Measurements from ENCODE around the gene HS2ST1. TPM values are rescaled to one million over a fixed set of nuclear protein-coding genes. Genes with fewer than 3 reads are reported as not detected.

The HS2ST1 gene
- total RNA-seq, 1 donor from 2014 or later: 15.6 TPM

- ATAC-seq (peak; percentile 14), DNase-seq (ENCODE audit: low spot score) (no peak)
Observed at GRCh38 chr1:87132284-87132870, 217.9 kb downstream of the HS2ST1 start.

- ATAC-seq (no peak), DNase-seq (ENCODE audit: low spot score) (no peak)
Observed at GRCh38 chr1:87134061-87134460, 219.6 kb downstream of the HS2ST1 start.

- ATAC-seq (no peak), DNase-seq (ENCODE audit: low spot score) (no peak)
Observed at GRCh38 chr1:87134625-87135328, 220.3 kb downstream of the HS2ST1 start.

- ATAC-seq (no peak), DNase-seq (ENCODE audit: low spot score) (no peak)
Observed at GRCh38 chr1:87135329-87135712, 220.9 kb downstream of the HS2ST1 start.

- DNase-seq (ENCODE audit: low spot score) (no peak), ATAC-seq (no peak)
Observed at GRCh38 chr1:87136607-87137341, 222.3 kb downstream of the HS2ST1 start.

GRCh38 chr1:87137342-87137739 is 222.9 kb downstream of the HS2ST1 start:
- DNase-seq (ENCODE audit: low spot score): no peak
- ATAC-seq: no peak

- no peak for DNase-seq (ENCODE audit: low spot score)
- no peak for ATAC-seq
Observed at GRCh38 chr1:87140831-87141540, 226.6 kb downstream of the HS2ST1 start.

- no peak for DNase-seq (ENCODE audit: low spot score)
- no peak for ATAC-seq
Observed at GRCh38 chr1:87141556-87141955, 227.1 kb downstream of the HS2ST1 start.

GRCh38 chr1:87143413-87144135 is 229.1 kb downstream of the HS2ST1 start:
- DNase-seq (ENCODE audit: low spot score): no peak
- ATAC-seq: no peak

GRCh38 chr1:87144316-87144895 is 230.0 kb downstream of the HS2ST1 start:
- DNase-seq (ENCODE audit: low spot score): no peak
- ATAC-seq: no peak

GRCh38 chr1:87144981-87145380 is 230.5 kb downstream of the HS2ST1 start:
- no peak for ATAC-seq
- DNase-seq (ENCODE audit: low spot score): no peak

- ATAC-seq (no peak), DNase-seq (ENCODE audit: low spot score) (no peak)
Observed at GRCh38 chr1:87146538-87146937, 232.1 kb downstream of the HS2ST1 start.

- no peak for DNase-seq (ENCODE audit: low spot score)
- ATAC-seq: no peak
Observed at GRCh38 chr1:87146986-87147385, 232.6 kb downstream of the HS2ST1 start.

GRCh38 chr1:87147851-87148250 is 233.4 kb downstream of the HS2ST1 start:
- no peak for DNase-seq (ENCODE audit: low spot score)
- no peak for ATAC-seq

GRCh38 chr1:87148661-87149060 is 234.2 kb downstream of the HS2ST1 start:
- ATAC-seq: no peak
- DNase-seq (ENCODE audit: low spot score): no peak

- ATAC-seq: no peak
- DNase-seq (ENCODE audit: low spot score): no peak
Observed at GRCh38 chr1:87149241-87150041, 235.0 kb downstream of the HS2ST1 start.

- ATAC-seq (no peak), DNase-seq (ENCODE audit: low spot score) (no peak)
Observed at GRCh38 chr1:87150143-87150542, 235.7 kb downstream of the HS2ST1 start.

GRCh38 chr1:87151500-87152421 is 237.3 kb downstream of the HS2ST1 start:
- DNase-seq (ENCODE audit: low spot score): peak; percentile 51
- ATAC-seq: peak; percentile 78

- no peak for ATAC-seq
- DNase-seq (ENCODE audit: low spot score): no peak
Observed at GRCh38 chr1:87154384-87154783, 239.9 kb downstream of the HS2ST1 start.
